ENCODE results near the gene SLC35B3.

GRCh38 chr6:8446391-8446790, 11.0 kb upstream of the SLC35B3 start:
- TF ChIP-seq CTCF (IDR thresholded peaks at IDR 0.05) (no peak), POLR2A (IDR thresholded peaks at IDR 0.05) (no peak), POLR2AphosphoS5 (IDR thresholded peaks at IDR 0.05) (no peak), EP300 (IDR thresholded peaks at IDR 0.05; ENCODE audit: low read depth) (no peak)

Measured in transverse colon (tissue), 4 donors.